GM04503 (cell line): ENCODE data around the gene HAPSTR1.
"Not testable (repeated sequence)": the region's sequence is repeated elsewhere in the genome, so short reads cannot be mapped to it uniquely, and the experiment has no call there.

Experiments
- DNase-seq: peaks from one replicate; pipeline ENCODE4 v3.0.0-alpha.2; 2012; ENCODE audit warnings: low read depth

The HAPSTR1 gene, protein sequence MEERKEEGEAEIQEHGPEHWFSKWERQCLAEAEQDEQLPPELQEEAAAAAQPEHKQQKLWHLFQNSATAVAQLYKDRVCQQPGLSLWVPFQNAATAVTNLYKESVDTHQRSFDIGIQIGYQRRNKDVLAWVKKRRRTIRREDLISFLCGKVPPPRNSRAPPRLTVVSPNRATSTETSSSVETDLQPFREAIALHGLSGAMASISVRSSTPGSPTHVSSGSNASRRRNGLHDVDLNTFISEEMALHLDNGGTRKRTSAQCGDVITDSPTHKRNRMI

DNA sequence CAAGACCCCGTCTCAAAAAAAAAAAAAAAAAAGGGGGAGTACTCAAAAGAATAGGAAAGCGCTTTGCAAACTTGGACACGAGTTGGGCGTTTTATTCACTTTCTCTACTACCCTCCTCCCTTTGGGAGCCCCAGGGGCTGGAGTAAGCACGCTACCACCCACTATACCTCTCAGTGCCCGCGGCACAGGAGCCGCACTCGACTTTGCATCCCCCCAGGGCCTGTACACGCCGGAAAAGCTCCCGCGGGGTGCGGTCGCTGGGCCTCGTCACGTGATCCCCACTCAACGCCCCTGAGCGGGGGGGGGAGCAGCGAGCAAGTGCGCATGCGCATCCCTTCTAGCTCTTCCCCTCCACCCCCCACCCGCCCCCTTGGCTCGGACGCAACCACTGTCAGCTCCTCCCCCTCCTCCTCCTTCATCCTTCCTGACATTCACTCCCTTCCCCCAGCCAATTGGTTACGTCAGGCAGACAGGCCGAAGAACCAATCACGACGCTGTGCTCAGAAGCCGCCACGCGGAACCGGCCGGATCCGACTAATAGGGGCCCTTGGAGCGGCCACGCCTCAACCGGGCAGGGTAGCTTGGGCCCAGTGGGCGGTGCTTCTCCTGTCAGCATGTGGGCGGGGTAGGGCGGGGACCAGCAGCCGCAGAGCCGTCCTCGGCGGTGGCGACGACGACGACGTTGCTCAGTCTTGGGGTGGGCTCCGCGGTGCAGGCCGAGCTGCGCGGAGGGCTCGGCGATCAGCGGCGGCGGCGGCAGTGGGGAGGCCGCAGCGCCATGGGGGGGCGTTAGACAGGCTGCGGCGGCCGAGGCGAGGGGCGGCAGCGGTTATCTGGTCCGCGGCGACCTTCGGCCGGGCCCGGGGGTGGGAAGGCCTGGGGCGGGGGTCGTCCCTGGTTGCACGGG, at the start of gene HAPSTR1:
HAPSTR1 (plus strand) TSS at position 685 of the 907 bp plus-strand sequence. CDS start 401 bp downstream, outside the sequence.
- DNase-seq = peak; percentile 98

DNA sequence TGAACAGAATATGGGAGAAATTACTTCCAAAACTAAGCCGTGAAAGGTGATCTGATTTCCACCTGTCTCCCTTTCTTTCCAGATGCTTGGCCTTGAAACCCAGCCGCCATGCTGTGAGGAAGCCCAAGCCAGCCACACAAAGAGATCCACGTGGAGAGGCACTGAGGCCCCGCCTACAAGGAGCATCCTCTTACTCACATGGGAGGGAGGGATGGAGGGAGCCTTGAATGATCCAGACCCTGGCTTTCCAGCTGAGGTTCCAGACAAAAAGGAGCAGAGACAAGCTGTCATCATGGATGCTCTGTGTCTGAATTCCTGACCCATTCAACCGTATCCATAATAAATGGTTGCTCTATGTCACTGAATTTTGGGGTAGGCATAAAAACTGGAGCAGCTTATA, 48.9 kb upstream of the HAPSTR1 start:
- no peak for DNase-seq

DNA sequence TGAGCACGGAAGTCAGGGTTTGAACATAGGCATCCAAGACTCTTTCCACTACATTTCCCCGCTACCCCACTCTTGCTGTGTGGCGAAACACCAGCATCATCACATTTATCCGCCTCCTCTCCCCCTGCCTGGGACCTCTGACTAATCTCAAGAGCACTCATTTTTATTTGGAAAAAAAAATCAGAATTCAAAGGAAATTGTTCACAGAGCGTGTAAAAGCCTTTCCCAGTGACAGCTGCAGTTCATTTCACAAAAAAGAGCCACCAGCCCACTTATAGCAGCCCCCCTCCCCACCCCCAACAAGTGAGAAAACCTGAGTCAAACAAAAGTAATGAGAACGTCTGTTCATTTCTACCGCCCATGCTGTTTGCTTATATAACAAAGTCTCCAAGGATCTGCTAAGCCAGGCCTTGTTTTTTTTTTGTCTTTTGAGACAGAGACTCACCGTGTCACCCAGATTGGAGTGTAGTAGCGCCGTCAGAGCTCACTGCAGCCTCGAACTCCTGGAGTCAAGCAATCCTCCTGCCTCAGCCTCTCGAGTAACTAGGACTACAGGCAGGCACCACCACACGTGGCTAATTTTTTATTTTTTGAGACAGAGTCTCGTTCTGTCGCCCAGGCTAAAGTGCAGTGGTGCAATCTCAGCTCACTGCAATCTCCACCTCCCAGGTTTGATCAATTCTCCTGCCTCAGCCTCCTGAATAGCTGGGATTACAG, 48.3 kb upstream of the HAPSTR1 start:
- peak; percentile 56 for DNase-seq

GRCh38 chr16:9045562-9045961, 45.9 kb upstream of the HAPSTR1 start:
- not testable (repeated sequence) for DNase-seq

- DNase-seq = no peak
These were observed 44.8 kb upstream of the HAPSTR1 start for GRCh38 chr16:9046667-9047055.

DNA sequence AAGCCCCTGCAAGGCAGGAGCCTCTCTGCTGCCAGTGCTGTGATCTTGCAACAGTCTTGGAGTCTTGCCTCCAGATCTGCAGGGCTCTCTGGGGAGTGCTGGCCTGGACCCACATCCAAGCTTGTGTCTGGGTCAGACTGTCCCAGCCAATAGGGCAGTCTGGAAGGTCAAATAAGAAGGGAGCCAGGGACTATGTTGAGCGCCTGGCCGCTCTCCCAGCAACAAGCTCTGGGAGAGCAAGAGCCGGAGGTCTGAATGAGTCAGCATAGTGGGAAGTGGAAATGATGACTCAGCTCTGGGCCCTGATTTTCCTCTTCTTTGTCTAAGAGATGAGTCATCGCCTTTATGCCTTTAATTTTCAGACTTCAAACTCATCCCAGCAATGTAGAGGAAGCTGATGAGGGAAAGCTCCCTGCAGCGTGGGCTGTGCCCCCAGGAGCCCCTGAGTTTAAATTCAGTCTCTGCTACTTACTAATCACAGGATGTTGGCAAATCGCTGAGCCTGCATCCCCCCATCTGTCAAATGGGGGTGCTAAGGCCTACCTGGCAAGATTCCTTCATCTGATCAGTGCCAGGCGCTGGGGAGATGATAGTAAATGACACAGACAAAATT, 43.6 kb upstream of the HAPSTR1 start:
- peak; percentile 99 for DNase-seq

DNA sequence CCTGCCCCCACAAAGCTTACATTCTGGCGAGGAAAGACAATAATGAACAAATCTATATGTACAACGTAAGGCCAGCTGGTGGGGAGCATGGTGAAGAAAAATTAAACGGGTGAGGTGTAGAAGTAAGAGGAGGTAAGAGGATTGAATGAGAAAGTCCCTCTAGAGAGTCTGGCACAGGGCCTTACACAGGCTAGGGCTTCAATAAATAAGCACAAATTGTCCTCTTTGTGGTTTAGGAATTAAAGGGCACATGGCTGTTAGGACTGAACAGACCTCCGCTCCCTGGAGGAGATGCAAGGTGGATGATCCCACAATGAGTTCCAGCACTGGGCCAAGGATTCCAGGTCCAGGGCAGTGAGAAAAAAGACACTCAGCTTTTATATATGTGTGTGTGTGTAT, 43.1 kb upstream of the HAPSTR1 start:
- DNase-seq = no peak

- DNase-seq = no peak
These were observed 42.2 kb upstream of the HAPSTR1 start for GRCh38 chr16:9049241-9049640.

GRCh38 chr16:9050102-9050830, 41.2 kb upstream of the HAPSTR1 start:
- no peak for DNase-seq

GRCh38 chr16:9053006-9053601, 38.3 kb upstream of the HAPSTR1 start:
- no peak for DNase-seq

DNA sequence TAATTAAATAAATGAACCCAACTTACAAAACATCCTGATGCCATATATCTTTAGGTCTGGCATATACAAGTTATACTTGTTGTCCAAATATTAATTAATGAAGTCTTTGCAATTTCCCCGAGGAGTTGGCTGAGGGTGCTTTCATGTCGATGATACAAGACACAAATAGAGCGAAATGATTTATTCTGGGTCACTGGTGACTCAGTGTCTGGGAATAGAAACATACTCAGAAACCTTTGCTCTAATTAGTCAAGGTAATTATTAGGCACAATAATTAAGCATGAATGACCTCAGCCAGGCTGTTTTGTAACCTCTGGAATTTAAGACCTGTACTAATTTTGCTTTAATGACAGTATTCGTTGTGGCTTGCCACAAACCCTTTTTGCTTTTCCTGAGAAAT, 37.0 kb upstream of the HAPSTR1 start:
- DNase-seq = no peak

DNA sequence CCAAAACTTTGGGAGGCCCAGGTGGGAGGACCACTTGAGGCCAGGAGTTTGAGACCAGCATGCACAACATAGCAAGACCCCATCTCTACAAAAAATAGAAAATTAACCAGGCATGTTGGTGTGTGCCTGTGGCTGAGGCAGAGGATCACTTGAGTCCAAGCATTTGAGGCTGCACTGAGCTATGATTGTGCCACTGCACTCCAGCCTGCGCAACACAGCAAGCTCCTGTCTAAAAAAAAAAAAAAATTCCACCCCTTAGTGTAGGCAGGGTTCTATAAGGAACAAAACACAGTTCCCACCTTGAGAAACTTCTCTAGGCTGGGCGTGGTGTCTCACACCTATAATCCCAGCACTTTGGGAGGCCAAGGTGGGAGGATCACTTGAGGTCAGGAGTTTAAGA, 36.3 kb upstream of the HAPSTR1 start:
- DNase-seq = no peak

GRCh38 chr16:9055661-9056060, 35.8 kb upstream of the HAPSTR1 start:
- no peak for DNase-seq

DNA sequence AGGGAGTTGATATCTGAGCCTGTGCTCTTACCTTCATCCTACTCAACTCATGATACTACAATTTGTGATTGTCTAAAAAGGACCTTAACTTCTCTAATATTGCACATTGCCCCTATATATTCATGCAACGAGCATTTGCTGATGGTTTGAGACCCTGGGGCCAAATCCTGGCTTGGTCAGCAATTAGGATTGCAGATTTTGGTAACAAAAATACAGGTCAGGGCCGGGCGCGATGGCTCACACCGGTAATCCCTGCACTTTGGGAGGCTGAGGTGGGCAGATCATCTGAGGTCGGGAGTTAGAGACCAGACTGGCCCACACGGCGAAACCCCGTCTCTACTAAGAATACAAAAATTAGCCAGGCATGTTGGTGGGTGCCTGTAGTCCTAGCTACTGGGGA, 35.4 kb upstream of the HAPSTR1 start:
- no peak for DNase-seq

DNA sequence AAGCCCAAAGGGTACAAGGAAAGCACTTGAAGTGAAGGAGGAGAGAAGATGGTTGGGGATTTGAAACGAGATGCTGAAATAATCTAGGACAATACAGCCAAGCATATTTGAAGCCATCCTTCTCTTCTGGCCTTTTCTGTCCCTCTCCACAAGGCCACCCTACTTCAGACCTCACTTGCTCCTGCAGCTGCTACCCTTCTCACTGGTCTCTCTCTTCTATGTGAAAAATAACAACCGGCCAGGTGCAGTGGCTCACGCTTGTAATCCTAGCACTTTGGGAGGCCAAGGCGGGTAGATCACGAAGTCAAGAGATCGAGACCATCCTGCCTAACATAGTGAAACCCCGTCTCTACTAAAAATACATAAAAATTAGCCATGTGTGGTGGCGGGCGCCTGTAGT, 33.2 kb upstream of the HAPSTR1 start:
- no peak for DNase-seq

DNA sequence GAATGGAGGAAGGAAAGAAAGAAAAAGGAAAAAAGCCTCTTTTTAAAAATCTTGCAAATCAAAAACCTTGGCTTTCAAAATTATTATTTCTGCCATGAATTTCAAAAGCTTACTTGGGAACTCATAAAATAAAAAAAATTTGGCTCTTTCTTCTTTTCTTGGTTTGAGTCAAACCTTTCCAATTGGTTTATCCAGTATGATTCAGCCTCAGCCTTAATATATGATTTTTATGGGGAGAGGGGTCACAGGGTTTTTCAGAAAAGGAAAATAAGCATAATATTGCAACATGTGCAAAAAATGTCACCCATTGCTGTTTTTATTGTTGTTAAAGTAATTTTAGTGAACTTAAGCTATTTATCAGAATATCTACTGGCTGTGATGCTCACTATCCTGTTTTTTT, 31.2 kb upstream of the HAPSTR1 start:
- no peak for DNase-seq

GRCh38 chr16:9061358-9061813, 30.1 kb upstream of the HAPSTR1 start:
- no peak for DNase-seq

DNA sequence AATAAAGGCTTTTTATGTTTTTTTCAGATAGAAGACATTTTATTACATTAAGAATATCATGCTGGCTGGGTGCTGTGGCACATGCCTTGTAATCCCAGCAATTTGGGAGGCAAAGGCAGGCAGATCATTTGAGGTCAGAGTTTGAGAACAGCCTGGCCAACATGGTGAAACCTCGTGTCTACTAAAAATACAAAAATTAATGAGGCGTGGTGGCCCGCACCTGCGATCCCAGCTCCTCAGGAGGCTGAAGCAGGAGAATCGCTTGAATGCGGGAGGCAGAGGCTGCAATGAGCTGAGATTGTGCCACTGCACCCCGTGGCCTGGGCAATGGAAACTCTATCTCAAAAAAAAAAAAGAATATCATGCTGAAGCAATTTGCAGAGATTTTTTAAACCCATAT, 29.1 kb upstream of the HAPSTR1 start:
- DNase-seq = no peak

- DNase-seq = no peak
These were observed 26.4 kb upstream of the HAPSTR1 start for GRCh38 chr16:9065077-9065476.

DNA sequence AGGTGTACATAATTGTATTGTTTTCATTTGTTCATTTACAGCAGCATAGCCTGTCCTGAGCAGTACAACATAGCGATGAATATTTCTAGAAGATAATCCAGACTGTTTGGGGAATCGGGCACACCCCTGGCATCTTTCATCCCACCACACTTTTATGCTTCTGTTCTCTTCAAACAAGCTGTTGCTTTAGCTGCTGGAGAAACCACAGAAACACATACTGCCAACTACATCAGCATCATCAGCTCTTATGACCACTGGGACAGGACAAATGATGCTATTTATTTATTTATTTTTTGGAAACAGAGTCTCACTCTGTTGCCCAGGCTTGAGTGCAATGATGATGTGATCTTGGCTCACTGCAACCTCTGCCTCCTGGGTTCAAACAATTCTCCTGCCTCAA, 22.6 kb upstream of the HAPSTR1 start:
- DNase-seq = no peak

DNA sequence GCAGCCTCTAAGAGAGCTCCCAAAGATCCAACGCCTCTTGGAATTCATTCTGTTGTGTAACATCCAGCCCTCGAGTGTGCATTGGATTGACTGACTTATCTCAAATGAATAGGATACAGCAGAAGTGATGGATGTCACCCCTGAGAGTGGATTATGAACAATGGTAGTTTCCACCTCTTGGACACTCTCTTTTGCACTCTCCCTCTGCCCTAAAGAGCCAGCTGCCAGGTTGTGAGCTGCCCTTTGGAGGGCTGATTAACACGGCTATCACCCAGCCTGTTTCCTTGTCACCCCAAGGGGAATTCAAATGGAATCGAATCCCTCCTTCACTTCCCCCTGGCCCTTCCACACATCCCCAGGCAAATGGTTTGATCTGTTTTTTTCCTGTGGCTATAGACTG, 21.2 kb upstream of the HAPSTR1 start:
- no peak for DNase-seq
